Fibroblast of skin of left biceps (primary cell): ENCODE results near the gene NANP.

Experiments
- DNase-seq, 2 experiments: peaks; one replicate each; pipeline ENCODE4 v3.0.0-alpha.2; 2013; ENCODE audit warnings: low read depth in 2 of 2

Gene NANP

DNA sequence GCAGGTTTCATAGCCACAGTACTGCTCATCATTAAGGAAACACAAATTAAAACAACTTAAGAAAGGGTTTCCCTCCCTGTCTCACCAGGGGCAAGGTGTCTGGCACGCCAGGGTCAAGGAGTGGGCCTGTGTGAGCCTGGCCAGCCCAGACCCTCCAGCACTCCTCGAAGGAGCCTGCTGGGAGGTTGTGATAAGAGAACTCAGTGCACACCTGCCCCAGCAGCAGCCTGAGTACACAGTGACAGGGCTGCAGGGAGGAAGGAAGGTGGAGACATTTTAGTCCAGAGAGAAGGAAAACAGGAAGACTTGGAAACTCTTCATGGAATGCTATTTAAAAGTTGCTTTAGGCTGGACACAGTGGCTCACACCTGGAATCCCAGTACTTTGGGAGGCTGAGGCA is 52.6 kb downstream of the NANP start:
- DNase-seq, result no peak

DNA sequence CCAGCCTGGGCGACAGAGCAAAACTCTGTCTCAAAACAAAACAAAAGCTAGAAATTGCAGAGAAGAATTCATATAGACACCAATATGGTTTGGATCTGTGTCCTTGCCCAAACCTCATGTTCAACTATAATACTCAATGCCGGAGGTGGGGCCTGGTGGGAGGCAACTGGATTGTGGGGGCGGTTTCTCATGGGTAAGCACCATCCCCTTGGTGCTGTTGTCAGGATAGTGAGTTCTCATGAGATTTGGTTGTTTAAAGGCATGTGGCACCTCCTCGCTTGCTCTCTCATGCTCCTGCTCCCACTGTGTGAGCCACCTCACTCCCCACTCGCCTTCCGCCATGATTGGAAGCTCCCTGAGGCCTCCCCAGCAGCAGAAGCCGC is 53.7 kb downstream of the NANP start:
- no peak for DNase-seq

GRCh38 chr20:25567286-25567685 is 56.5 kb downstream of the NANP start:
- no peak for DNase-seq

DNA sequence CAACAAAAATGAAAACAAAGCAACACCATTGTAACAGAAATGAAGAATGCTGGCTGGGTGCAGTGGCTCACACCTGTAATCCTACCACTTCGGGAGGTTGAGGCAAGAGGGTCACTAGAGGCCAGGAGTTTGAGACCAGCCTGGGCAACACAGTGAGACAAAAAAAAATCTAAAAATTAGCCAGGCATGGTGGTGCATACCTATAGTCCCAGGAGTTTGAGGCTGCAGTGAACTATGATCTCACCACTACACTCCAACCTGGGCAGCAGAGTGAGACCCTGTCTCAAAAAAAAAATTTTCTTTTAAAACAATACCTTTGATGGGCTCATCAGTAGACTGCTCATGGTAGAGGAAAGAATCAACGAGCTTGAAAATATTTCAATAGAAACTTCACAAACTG is 57.0 kb downstream of the NANP start:
- DNase-seq, result no peak

DNA sequence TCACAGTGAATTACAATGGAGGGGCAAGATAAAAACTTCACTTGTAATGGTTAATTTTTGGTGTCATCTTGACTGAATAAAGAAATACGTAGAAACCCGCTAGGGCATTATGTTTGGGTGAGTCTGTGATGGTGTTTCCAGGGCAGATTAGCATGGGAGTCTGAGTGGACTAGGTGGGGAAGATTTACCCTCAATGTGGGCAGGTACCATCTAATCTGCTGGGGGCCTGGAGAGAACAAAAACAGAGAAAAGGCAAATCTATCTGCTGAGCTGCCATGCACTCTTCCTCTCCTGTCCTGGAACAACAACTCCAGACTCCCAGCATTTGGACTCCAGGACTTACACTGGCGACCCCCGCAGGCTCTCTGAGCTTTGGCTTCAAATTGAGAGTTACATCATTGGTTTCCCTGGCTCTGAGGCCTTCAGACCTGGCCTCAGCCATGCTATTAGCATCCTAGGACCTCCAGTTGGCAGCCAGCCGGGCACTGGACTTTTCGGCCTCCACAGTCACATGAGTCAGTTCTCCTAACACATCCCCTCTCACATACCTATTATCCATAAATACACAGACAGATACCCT is 58.1 kb downstream of the NANP start:
- DNase-seq, result no peak

GRCh38 chr20:25563876-25564275 is 59.9 kb downstream of the NANP start:
- no peak for DNase-seq

DNA sequence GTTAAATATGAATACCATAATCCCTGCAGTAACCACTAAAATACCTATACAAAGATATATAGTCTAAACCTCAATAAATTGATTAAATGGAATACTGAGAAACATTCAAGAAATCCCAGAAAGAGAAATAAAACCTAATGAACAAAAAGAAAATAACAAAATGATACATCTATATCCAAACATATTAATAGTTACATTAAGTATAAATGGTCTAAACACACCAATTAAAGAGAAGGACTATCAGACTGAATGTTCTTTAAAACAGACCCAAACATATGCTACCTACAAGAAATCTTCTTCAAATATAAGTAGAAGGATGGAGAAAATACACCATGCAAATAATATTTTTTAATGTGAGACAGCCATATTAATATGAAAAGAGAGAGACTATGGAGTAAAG is 60.5 kb downstream of the NANP start:
- no peak for DNase-seq
